Coronary artery (tissue), 2 donors: Measurements from ENCODE around the gene LRIG3.

ENCODE experiments used
- DNase-seq: peaks from one replicate; pipeline ENCODE4 v3.0.0-alpha.2; 2017; ENCODE audit warnings: low spot score
- H3K27ac ChIP-seq, 2 donors: fragments of 200-600 bp; sonication (generic); one replicate each; pipeline ENCODE4 v1.5.1; 2016 to 2019
- H3K4me3 ChIP-seq: fragments of 200-600 bp; sonication (generic); 2 replicates; pipeline ENCODE4 v1.5.1; 2016; ENCODE audit warnings: mild to moderate bottlenecking, moderate library complexity
- CTCF ChIP-seq: fragments of 200-600 bp; sonication (generic); IDR thresholded peaks from one replicate; pipeline ENCODE4 v1.5.1; 2019; ENCODE audit warnings: antibody characterized with exemption

LRIG3 gene

GRCh38 chr12:58943079-58943478 lies 22.8 kb upstream of the LRIG3 start:
- H3K4me3 ChIP-seq, result no peak overlapping the region
- no peak for TF ChIP-seq CTCF
- DNase-seq, result no peak

GRCh38 chr12:58942345-58942744 lies 22.0 kb upstream of the LRIG3 start:
- Histone ChIP-seq H3K4me3 (no peak overlapping the region), H3K27ac (no peak overlapping the region)
- no peak for TF ChIP-seq CTCF
- DNase-seq, result no peak

More at GRCh38 chr12:58943079-58943478, 22.8 kb upstream of the LRIG3 start:
- no peak overlapping the region for H3K27ac ChIP-seq

GRCh38 chr12:58939399-58940100 lies 19.2 kb upstream of the LRIG3 start:
- DNase-seq, result no peak
- H3K27ac ChIP-seq, result no peak overlapping the region
- no peak overlapping the region for H3K4me3 ChIP-seq
- no peak for TF ChIP-seq CTCF

GRCh38 chr12:58938440-58938839 lies 18.1 kb upstream of the LRIG3 start:
- H3K4me3 ChIP-seq, result no peak overlapping the region
- no peak for TF ChIP-seq CTCF
- no peak for DNase-seq
- no peak overlapping the region for H3K27ac ChIP-seq

GRCh38 chr12:58934528-58934927 lies 14.2 kb upstream of the LRIG3 start:
- Histone ChIP-seq H3K27ac (no peak overlapping the region), H3K4me3 (no peak overlapping the region)
- no peak for DNase-seq
- no peak for TF ChIP-seq CTCF

DNA sequence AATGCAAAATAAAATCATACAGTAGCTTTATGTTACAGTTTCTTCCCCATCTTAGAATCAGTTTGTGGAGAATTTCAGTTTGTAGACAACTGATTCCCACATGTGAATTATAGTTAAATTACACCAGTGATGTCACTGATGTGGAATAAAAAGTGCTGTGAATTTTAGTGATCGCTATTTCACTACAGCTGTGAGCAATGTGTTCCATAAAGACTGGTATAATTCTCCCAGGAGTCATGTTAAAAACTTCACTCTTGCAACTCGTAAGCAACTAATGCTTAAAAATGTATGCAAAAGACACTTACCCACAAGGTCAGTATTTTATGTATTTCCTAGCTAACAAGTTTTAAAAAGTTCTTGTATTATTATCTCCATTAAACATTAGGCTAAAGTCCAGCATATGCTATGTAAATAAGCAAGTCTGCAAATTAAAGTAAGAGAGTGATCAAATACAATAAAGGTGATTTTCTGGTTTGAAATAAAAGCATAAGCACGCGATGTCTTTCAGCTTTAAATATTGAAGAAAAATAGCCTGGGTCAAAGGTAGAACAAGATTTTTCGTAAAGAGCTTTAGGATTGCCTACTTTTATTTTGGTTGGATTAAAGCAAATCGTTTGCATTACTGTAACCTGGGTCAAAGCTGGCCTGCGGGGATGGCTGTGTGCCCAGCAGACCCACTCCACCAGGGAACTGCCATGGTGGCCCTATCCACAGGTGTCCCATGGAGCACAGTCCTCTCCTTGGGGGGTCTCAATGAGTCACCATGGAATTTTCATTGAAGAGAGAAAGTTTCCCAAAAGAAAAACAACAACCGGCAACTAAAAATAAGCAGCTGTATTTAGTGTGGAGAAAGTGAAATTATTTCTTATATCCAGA lies 12.7 kb upstream of the LRIG3 start:
- no peak for DNase-seq
- TF ChIP-seq CTCF, result no peak
- no peak overlapping the region for H3K4me3 ChIP-seq
- H3K27ac ChIP-seq, result no peak overlapping the region

DNA sequence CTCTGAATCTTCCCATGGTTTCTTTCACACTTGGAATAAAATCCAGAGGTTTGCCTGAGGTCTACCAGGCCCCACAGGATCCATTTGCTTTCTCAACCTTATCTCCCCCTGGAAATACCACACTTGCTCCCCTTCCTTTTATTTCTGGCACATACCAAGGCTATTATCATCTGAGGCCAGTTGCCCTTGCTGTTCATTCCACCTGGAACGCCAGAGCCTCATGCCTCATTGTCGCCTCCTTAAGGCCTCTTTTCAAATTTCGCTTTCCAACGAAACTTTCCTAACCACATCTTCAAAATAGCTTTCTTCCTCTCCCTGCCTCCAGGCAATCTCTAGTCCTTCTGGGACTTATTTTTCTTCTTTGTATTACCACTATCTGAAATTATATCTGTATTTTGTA lies 11.2 kb upstream of the LRIG3 start:
- no peak for DNase-seq
- TF ChIP-seq CTCF, result no peak
- H3K4me3 ChIP-seq, result no peak overlapping the region
- H3K27ac ChIP-seq, result no peak overlapping the region
